ENCODE results near the gene ADAMTSL1.

The ADAMTSL1 gene

GRCh38 chr9:18604767-18605730 lies 131.1 kb downstream of the ADAMTSL1 start:
- TF ChIP-seq CTCF (IDR thresholded peaks at IDR 0.05; ENCODE audit: borderline replicate concordance, extremely low read depth, low read length, poor library complexity, severe bottlenecking) = no peak
- no peak for TF ChIP-seq EZH2 (IDR thresholded peaks at IDR 0.05; ENCODE audit: borderline replicate concordance, low read depth, low read length, severe bottlenecking)
- no peak for ATAC-seq (ENCODE audit: insufficient read depth, low read depth)
- Histone ChIP-seq H3K27me3 (ENCODE audit: insufficient read depth, low read length, poor library complexity) (no peaks in the 10 kb centered on the region), H4K20me1 (ENCODE audit: insufficient read depth, low read length) (no peaks in the 10 kb centered on the region), H3K4me1 (ENCODE audit: insufficient read depth, low read length) (no peaks in the 10 kb centered on the region), H2AFZ (ENCODE audit: low read depth, low read length) (no peak overlapping the region), H3K79me2 (ENCODE audit: insufficient read depth, low read length) (no peaks in the 10 kb centered on the region), H3K9ac (ENCODE audit: low read depth, low read length) (no peak overlapping the region), H3K4me3 (ENCODE audit: low read depth in 1 of 2, low read length in 2 of 2) (no peak overlapping the region), H3K9me3 (ENCODE audit: insufficient read depth, low read length, severe bottlenecking) (no peaks in the 10 kb centered on the region), H3K27ac (ENCODE audit: low read length) (no peak overlapping the region), H3K4me2 (ENCODE audit: insufficient read depth, low read length) (no peak overlapping the region), H3K36me3 (ENCODE audit: insufficient read depth, low read length) (no peaks in the 10 kb centered on the region)
- DNase-seq = no peak

- no peak for TF ChIP-seq CTCF (IDR thresholded peaks at IDR 0.05; ENCODE audit: borderline replicate concordance, extremely low read depth, low read length, poor library complexity, severe bottlenecking)
- no peak for TF ChIP-seq EZH2 (IDR thresholded peaks at IDR 0.05; ENCODE audit: borderline replicate concordance, low read depth, low read length, severe bottlenecking)
- H4K20me1 ChIP-seq (ENCODE audit: insufficient read depth, low read length) = no peaks in the 10 kb centered on the region
- H3K79me2 ChIP-seq (ENCODE audit: insufficient read depth, low read length) = no peaks in the 10 kb centered on the region
- DNase-seq (no peak), ATAC-seq (ENCODE audit: insufficient read depth, low read depth) (no peak)
- no peak overlapping the region for H3K27ac ChIP-seq (ENCODE audit: low read length)
- H3K27me3 ChIP-seq (ENCODE audit: insufficient read depth, low read length, poor library complexity) = no peaks in the 10 kb centered on the region
- H3K9me3 ChIP-seq (ENCODE audit: insufficient read depth, low read length, severe bottlenecking) = no peaks in the 10 kb centered on the region
- no peak overlapping the region for H3K4me2 ChIP-seq (ENCODE audit: insufficient read depth, low read length)
- H3K36me3 ChIP-seq (ENCODE audit: insufficient read depth, low read length) = no peaks in the 10 kb centered on the region
- H3K4me1 ChIP-seq (ENCODE audit: insufficient read depth, low read length) = no peaks in the 10 kb centered on the region
- no peak overlapping the region for H3K4me3 ChIP-seq (ENCODE audit: low read depth in 1 of 2, low read length in 2 of 2)
- H3K9ac ChIP-seq (ENCODE audit: low read depth, low read length) = no peak overlapping the region
- H2AFZ ChIP-seq (ENCODE audit: low read depth, low read length) = no peak overlapping the region
These were observed 131.8 kb downstream of the ADAMTSL1 start for GRCh38 chr9:18605766-18606180.

- H3K9ac ChIP-seq (ENCODE audit: low read depth, low read length) = no peak overlapping the region
- no peak overlapping the region for H3K4me3 ChIP-seq (ENCODE audit: low read depth in 1 of 2, low read length in 2 of 2)
- H3K4me2 ChIP-seq (ENCODE audit: insufficient read depth, low read length) = no peak overlapping the region
- no peaks in the 10 kb centered on the region for H3K9me3 ChIP-seq (ENCODE audit: insufficient read depth, low read length, severe bottlenecking)
- no peaks in the 10 kb centered on the region for H3K79me2 ChIP-seq (ENCODE audit: insufficient read depth, low read length)
- H4K20me1 ChIP-seq (ENCODE audit: insufficient read depth, low read length) = no peaks in the 10 kb centered on the region
- no peak overlapping the region for H2AFZ ChIP-seq (ENCODE audit: low read depth, low read length)
- no peak overlapping the region for H3K27ac ChIP-seq (ENCODE audit: low read length)
- DNase-seq (no peak), ATAC-seq (ENCODE audit: insufficient read depth, low read depth) (no peak)
- H3K27me3 ChIP-seq (ENCODE audit: insufficient read depth, low read length, poor library complexity) = no peaks in the 10 kb centered on the region
- H3K4me1 ChIP-seq (ENCODE audit: insufficient read depth, low read length) = no peaks in the 10 kb centered on the region
- H3K36me3 ChIP-seq (ENCODE audit: insufficient read depth, low read length) = no peaks in the 10 kb centered on the region
- TF ChIP-seq EZH2 (IDR thresholded peaks at IDR 0.05; ENCODE audit: borderline replicate concordance, low read depth, low read length, severe bottlenecking) = no peak
- TF ChIP-seq CTCF (IDR thresholded peaks at IDR 0.05; ENCODE audit: borderline replicate concordance, extremely low read depth, low read length, poor library complexity, severe bottlenecking) = no peak
These were observed 132.3 kb downstream of the ADAMTSL1 start for GRCh38 chr9:18606281-18606680.

All from DND-41 (cell line).